GM23338 (cell line): Measurements from ENCODE around the gene CPSF4. TPM values are rescaled to one million over a fixed set of nuclear protein-coding genes. Genes with fewer than 3 reads are reported as not detected.

ENCODE experiments used
- ATAC-seq: fragments of 200-7000 bp; cut with Tn5 transposase; 3 replicates; pipeline ENCODE4 v1.9.1; 2020
- DNase-seq: peaks from one replicate; pipeline ENCODE4 v3.0.0-alpha.2; 2015; ENCODE audit warnings: low spot score
- H2AFZ ChIP-seq: fragments of 200-600 bp; sonication (generic); 2 replicates; pipeline ENCODE4 v1.8.0; 2016; ENCODE audit warnings: antibody characterized with exemption, mild to moderate bottlenecking, moderate library complexity
- H3F3A ChIP-seq: fragments of 200-600 bp; sonication (generic); replicated peaks from 2 replicates; pipeline ENCODE4 v1.8.0; 2017; ENCODE audit warnings: antibody characterized with exemption, mixed run types, low read depth
- H3K27ac ChIP-seq: fragments of 200-600 bp; sonication (generic); 2 replicates; pipeline ENCODE4 v1.6.1; 2016; ENCODE audit warnings: low read depth
- H3K27me3 ChIP-seq: fragments of 200-600 bp; sonication (generic); 2 replicates; pipeline ENCODE4 v1.8.0; 2016; ENCODE audit warnings: mild to moderate bottlenecking, mixed run types, moderate library complexity; ENCODE audit not compliant: insufficient read depth
- H3K36me3 ChIP-seq: fragments of 200-600 bp; sonication (generic); 2 replicates; pipeline ENCODE4 v1.8.0; 2016; ENCODE audit warnings: mild to moderate bottlenecking; ENCODE audit not compliant: insufficient read depth
- H3K4me1 ChIP-seq: fragments of 200-600 bp; sonication (generic); 2 replicates; pipeline ENCODE4 v1.8.0; 2016; ENCODE audit warnings: mild to moderate bottlenecking, moderate library complexity; ENCODE audit not compliant: insufficient read depth
- H3K4me2 ChIP-seq: fragments of 200-600 bp; sonication (generic); 2 replicates; pipeline ENCODE4 v1.7.1; 2017; ENCODE audit warnings: mixed run types
- H3K4me3 ChIP-seq: fragments of 200-600 bp; sonication (generic); 2 replicates; pipeline ENCODE4 v1.6.1; 2016; ENCODE audit warnings: mixed run types
- H3K79me2 ChIP-seq: fragments of 200-600 bp; sonication (generic); replicated peaks from 2 replicates; pipeline ENCODE4 v1.8.0; 2017; ENCODE audit warnings: mild to moderate bottlenecking; ENCODE audit not compliant: insufficient read depth
- H3K9me2 ChIP-seq: fragments of 200-600 bp; sonication (generic); 2 replicates; pipeline ENCODE4 v1.8.0; 2017; ENCODE audit not compliant: insufficient read depth
- H4K20me1 ChIP-seq: fragments of 200-600 bp; sonication (generic); replicated peaks from 2 replicates; pipeline ENCODE4 v1.8.0; 2017; ENCODE audit warnings: mild to moderate bottlenecking; ENCODE audit not compliant: insufficient read depth
- H3K27ac Mint-ChIP-seq: 2 replicates; pipeline ENCODE4 v1.8.0; 2020; ENCODE audit warnings: inconsistent platforms, mild to moderate bottlenecking, moderate library complexity, mixed read lengths
- H3K27me3 Mint-ChIP-seq: 3 replicates; pipeline ENCODE4 v1.8.0; 2022; ENCODE audit warnings: low read depth, mild to moderate bottlenecking, moderate library complexity, mixed read lengths, inconsistent platforms; ENCODE audit not compliant: insufficient read depth, poor library complexity
- H3K36me3 Mint-ChIP-seq: 3 replicates; pipeline ENCODE4 v1.8.0; 2021; ENCODE audit warnings: low read depth, mild to moderate bottlenecking, inconsistent platforms, moderate library complexity, mixed read lengths
- H3K4me1 Mint-ChIP-seq: 3 replicates; pipeline ENCODE4 v1.8.0; 2020; ENCODE audit warnings: mild to moderate bottlenecking, inconsistent platforms, mixed read lengths
- H3K4me3 Mint-ChIP-seq: 3 replicates; pipeline ENCODE4 v1.8.0; 2021; ENCODE audit warnings: moderate library complexity, mild to moderate bottlenecking, inconsistent platforms, mixed read lengths
- H3K9me3 Mint-ChIP-seq: 3 replicates; pipeline ENCODE4 v1.8.0; 2020; ENCODE audit warnings: moderate library complexity, mild to moderate bottlenecking, inconsistent platforms, mixed read lengths
- CREB1 ChIP-seq: fragments of 250-450 bp; sonication (Bioruptor Pico); IDR thresholded peaks from 2 replicates; pipeline ENCODE4 v1.5.0; 2020; ENCODE audit warnings: low read depth, mild to moderate bottlenecking, moderate library complexity
- CTCF ChIP-seq, 2 experiments: fragments of 200-600 bp in 1 of 2; sonication (generic) in 1 of 2; conservative IDR thresholded peaks; 2 replicates each; pipeline versions ENCODE4 v1.5.1 to v1.6.1; 2016 to 2017; ENCODE audit warnings: antibody characterized with exemption in 2 of 2, low read depth in 2 of 2, mild to moderate bottlenecking in 2 of 2, moderate library complexity in 1 of 2
- ETS1 ChIP-seq: IDR thresholded peaks from 2 replicates; pipeline ENCODE4 v1.6.1; 2016; ENCODE audit warnings: antibody characterized with exemption
- EZH2 ChIP-seq: fragments of 200-600 bp; sonication (generic); IDR thresholded peaks from one replicate; pipeline ENCODE4 v1.8.0; 2017; ENCODE audit warnings: antibody characterized with exemption, mild to moderate bottlenecking, low read depth; ENCODE audit not compliant: unreplicated experiment
- EZH2phosphoT487 ChIP-seq: fragments of 200-600 bp; sonication (generic); IDR thresholded peaks from one replicate; pipeline ENCODE4 v1.8.1; 2018; ENCODE audit warnings: antibody characterized with exemption; ENCODE audit not compliant: unreplicated experiment
- JUNB ChIP-seq: IDR thresholded peaks from one replicate; pipeline ENCODE4 v1.6.1; 2016; ENCODE audit warnings: antibody characterized with exemption; ENCODE audit not compliant: unreplicated experiment
- NANOG ChIP-seq: IDR thresholded peaks from 2 replicates; pipeline ENCODE4 v1.6.1; 2016; ENCODE audit warnings: antibody characterized with exemption, borderline replicate concordance
- POLR2AphosphoS5 ChIP-seq: IDR thresholded peaks from 2 replicates; pipeline ENCODE4 v1.6.1; 2016; ENCODE audit warnings: antibody characterized with exemption, low read depth
- REST ChIP-seq: IDR thresholded peaks from one replicate; pipeline ENCODE4 v1.6.1; 2018; ENCODE audit warnings: antibody characterized with exemption; ENCODE audit not compliant: unreplicated experiment
- STAT1 ChIP-seq: IDR thresholded peaks from one replicate; pipeline ENCODE4 v1.6.1; 2016; ENCODE audit warnings: antibody characterized with exemption; ENCODE audit not compliant: unreplicated experiment
- ZNF114 ChIP-seq: fragments of 250-450 bp; sonication (Bioruptor Pico); IDR thresholded peaks from 2 replicates; pipeline ENCODE4 v1.5.0; 2020; ENCODE audit warnings: mild to moderate bottlenecking, moderate library complexity
- ZNF331 ChIP-seq: fragments of 250-450 bp; sonication (Bioruptor Pico); IDR thresholded peaks from 2 replicates; pipeline ENCODE4 v1.5.0; 2020; ENCODE audit warnings: low read depth, mild to moderate bottlenecking, moderate library complexity
- ZNF462 ChIP-seq: fragments of 250-450 bp; sonication (Bioruptor Pico); IDR thresholded peaks from 2 replicates; pipeline ENCODE4 v1.5.0; 2020; ENCODE audit warnings: mild to moderate bottlenecking, moderate library complexity
- polyA plus RNA-seq: library from polyadenylated mRNA; unstranded; fragments of >200 nt; fragmentation: Nextera tagmentation; extraction: Ambion mirVana; gene quantifications from 2 replicates; pipeline ENCODE4 v1.2.1, GENCODE V29; 2016
- total RNA-seq: library from RNA; depleted of rRNA; stranded (reverse); fragments of >200 nt; shearing (Covaris generic); gene quantifications from 2 replicates; pipeline ENCODE4 v1.2.3, GENCODE V29; 2014

Gene CPSF4
- total and polyA plus RNA-seq, 2 experiments from 2014 or later: 34.3 to 93.2 TPM

- H3K9me2 ChIP-seq: no peaks in the 10 kb centered on the region
- H3K36me3 ChIP-seq: peaks cover 16% of the 10 kb centered on the region
- TF ChIP-seq EZH2 (no peak), CTCF (conservative IDR thresholded peaks at IDR 0.05; ENCODE audit: low read depth in 2 of 2) (no peak), ZNF114 (CRISPR knock-in tag) (no peak), ZNF331 (CRISPR knock-in tag) (no peak), NANOG (no peak), ZNF462 (CRISPR knock-in tag) (no peak), REST (no peak), EZH2phosphoT487 (no peak), JUNB (no peak), POLR2AphosphoS5 (no peak), STAT1 (no peak), ETS1 (no peak), CREB1 (CRISPR knock-in tag) (no peak)
- H2AFZ ChIP-seq: no peak overlapping the region
- H3K79me2 ChIP-seq: peaks cover 6% of the 10 kb centered on the region; the same call in 1 of the 2 replicates
- Mint-ChIP-seq H3K27me3 (peaks cover 24% of the 10 kb centered on the region), H3K27ac (no peak overlapping the region), H3K4me3 (no peak overlapping the region), H3K36me3 (peaks cover 92% of the 10 kb centered on the region), H3K9me3 (no peaks in the 10 kb centered on the region), H3K4me1 (no peaks in the 10 kb centered on the region)
- no peaks in the 10 kb centered on the region for H3K4me1 ChIP-seq
- ATAC-seq: no peak
- no peaks in the 10 kb centered on the region for H3K27me3 ChIP-seq
- H4K20me1 ChIP-seq: peaks cover 10% of the 10 kb centered on the region
- no peak for DNase-seq
- no peak overlapping the region for H3K27ac ChIP-seq
- H3F3A ChIP-seq: peaks cover 28% of the 10 kb centered on the region
- H3K4me3 ChIP-seq: no peak overlapping the region
- H3K4me2 ChIP-seq: no peak overlapping the region
Observed at GRCh38 chr7:99453105-99453504, 14.4 kb downstream of the CPSF4 start.
